HepG2 (cell line): ENCODE results near the gene CD7. TPM values are rescaled to one million over a fixed set of nuclear protein-coding genes. Genes with fewer than 3 reads are reported as not detected.

Source experiments
- FOSL2 ChIP-seq: sonication (generic); formaldehyde crosslinking; IDR thresholded peaks from 2 replicates; pipeline ENCODE4 v1.4.0; 2020; ENCODE audit warnings: missing genetic modification reagents
- GATAD1 ChIP-seq: IDR thresholded peaks from 2 replicates; pipeline ENCODE4 v1.6.1; 2016; ENCODE audit warnings: missing genetic modification reagents, missing compliant biosample characterization
- HES4 ChIP-seq: sonication (generic); formaldehyde crosslinking; IDR thresholded peaks from 2 replicates; pipeline ENCODE4 v1.9.0; 2021; ENCODE audit warnings: mild to moderate bottlenecking, missing genetic modification reagents, borderline replicate concordance
- JUND ChIP-seq: sonication (generic); formaldehyde crosslinking; IDR thresholded peaks from 2 replicates; pipeline ENCODE4 v1.8.0; 2022; ENCODE audit warnings: mild to moderate bottlenecking, missing genetic modification reagents
- KDM4B ChIP-seq: sonication (generic); formaldehyde crosslinking; IDR thresholded peaks from 2 replicates; pipeline ENCODE4 v1.4.0; 2020; ENCODE audit warnings: missing genetic modification reagents
- MED8 ChIP-seq: sonication (generic); formaldehyde crosslinking; IDR thresholded peaks from 2 replicates; pipeline ENCODE4 v1.8.1; 2023; ENCODE audit warnings: mild to moderate bottlenecking, missing genetic modification reagents; ENCODE audit not compliant: insufficient replicate concordance
- NR1H2 ChIP-seq: sonication (generic); formaldehyde crosslinking; IDR thresholded peaks from 2 replicates; pipeline ENCODE4 v1.8.1; 2022; ENCODE audit warnings: low read depth, missing genetic modification reagents, borderline replicate concordance
- ONECUT2 ChIP-seq: sonication (generic); formaldehyde crosslinking; IDR thresholded peaks from 2 replicates; pipeline ENCODE4 v1.4.0; 2020; ENCODE audit warnings: missing genetic modification reagents
- PITX1 ChIP-seq: sonication (generic); formaldehyde crosslinking; IDR thresholded peaks from 2 replicates; pipeline ENCODE4 v1.5.1; 2020; ENCODE audit warnings: mild to moderate bottlenecking, missing genetic modification reagents
- RFXAP ChIP-seq: sonication (generic); formaldehyde crosslinking; IDR thresholded peaks from 2 replicates; pipeline ENCODE4 v1.4.0; 2020; ENCODE audit warnings: missing genetic modification reagents, borderline replicate concordance
- XRCC5 ChIP-seq: fragments of 200-400 bp; formaldehyde crosslinking; optimal IDR thresholded peaks from 2 replicates; pipeline ENCODE3; 2017; ENCODE audit warnings: mild to moderate bottlenecking, low read length
- ZMYM3 ChIP-seq: sonication (generic); formaldehyde crosslinking; IDR thresholded peaks from 2 replicates; pipeline ENCODE4 v1.5.1; 2020; ENCODE audit warnings: mild to moderate bottlenecking, missing genetic modification reagents
- ZSCAN25 ChIP-seq: sonication (generic); formaldehyde crosslinking; IDR thresholded peaks from 2 replicates; pipeline ENCODE4 v1.8.0; 2022; ENCODE audit warnings: mild to moderate bottlenecking, missing genetic modification reagents
- polyA plus RNA-seq, 8 experiments: library from polyadenylated mRNA; depleted of rRNA in 3 of 8; stranded (reverse) in 7 of 8; unstranded in 1 of 8; fragments of >200 nt; fragmentation: Illumina TruSeq in 4 of 8; extraction: Trizol in 4 of 8; gene quantifications; 2 replicates each; pipeline versions ENCODE4 v1.2.1 to v1.2.3, GENCODE V29; 2011 to 2016; ENCODE audit warnings: low read depth in 4 of 8, missing spikeins in 1 of 8, mixed read lengths in 1 of 8; ENCODE audit not compliant: insufficient read depth in 1 of 8
- total RNA-seq, 5 experiments: library from RNA; depleted of rRNA; stranded (reverse); fragments of >200 nt; fragmentation: Illumina TruSeq; extraction: Trizol; gene quantifications; 2 replicates each; pipeline ENCODE4 v1.2.3, GENCODE V29; 2016; ENCODE audit warnings: low read depth in 1 of 5
- TF ChIP-seq, protein P1 (sequence below): sonication (generic); formaldehyde crosslinking; IDR thresholded peaks from 2 replicates; pipeline ENCODE4 v1.5.1; 2020; ENCODE audit warnings: mild to moderate bottlenecking, missing genetic modification reagents, moderate library complexity
- TF ChIP-seq, protein P2 (sequence below): sonication (generic); formaldehyde crosslinking; IDR thresholded peaks from 2 replicates; pipeline ENCODE4 v1.9.0; 2022; ENCODE audit warnings: low read depth, missing genetic modification reagents
- TF ChIP-seq, protein P3 (sequence below): sonication (generic); formaldehyde crosslinking; IDR thresholded peaks from 2 replicates; pipeline ENCODE4 v1.4.0; 2020; ENCODE audit warnings: mild to moderate bottlenecking, missing genetic modification reagents
- TF ChIP-seq, protein P4 (sequence below): sonication (generic); formaldehyde crosslinking; IDR thresholded peaks from 2 replicates; pipeline ENCODE4 v1.4.0; 2020; ENCODE audit warnings: missing genetic modification reagents

The CD7 gene
- total and polyA plus RNA-seq, 2 of the 13 experiments (the other 11 are each of a cell fraction or from before 2014, with no cell fraction given), result 67.6 to 76.4 TPM

DNA sequence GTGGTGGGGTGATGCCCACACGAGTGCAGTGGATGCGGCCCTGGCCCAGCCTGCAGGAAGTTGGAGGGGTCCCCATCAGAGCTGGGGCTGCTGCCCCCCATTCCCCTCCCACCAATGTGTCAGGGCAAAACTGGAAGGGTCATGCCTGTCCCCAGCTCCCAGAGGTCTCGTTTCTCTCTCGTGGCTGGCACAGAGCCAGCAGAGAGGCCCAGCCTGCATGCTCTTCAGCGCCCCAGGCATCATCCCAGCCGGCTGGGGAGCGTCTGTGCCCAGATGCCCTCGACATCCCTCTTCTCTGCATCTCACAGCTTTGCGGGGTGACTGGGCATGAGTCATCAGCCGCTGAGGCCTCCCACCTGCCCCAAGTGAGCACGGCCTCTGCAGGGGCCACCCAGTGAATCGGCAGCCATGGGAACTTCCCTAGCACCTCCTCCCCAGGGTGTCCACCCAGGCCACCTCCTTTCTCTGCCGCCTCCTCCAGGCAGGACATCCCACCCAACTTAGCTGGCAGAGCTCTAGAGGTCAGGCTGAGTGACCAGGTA lies 34.1 kb downstream of the CD7 start (continued):
- TF ChIP-seq NR1H2 (CRISPR knock-in tag), result no peak
- peak; percentile 43; the same call in 1 of the 2 replicates for TF ChIP-seq ZSCAN25
- 0 out of 2 replicates have a peak, but pooled peaks have one; percentile 26 for TF ChIP-seq PITX1 (CRISPR knock-in tag)
- no peak for TF ChIP-seq GATAD1 (CRISPR knock-in tag)
- TF ChIP-seq, protein P1, sequence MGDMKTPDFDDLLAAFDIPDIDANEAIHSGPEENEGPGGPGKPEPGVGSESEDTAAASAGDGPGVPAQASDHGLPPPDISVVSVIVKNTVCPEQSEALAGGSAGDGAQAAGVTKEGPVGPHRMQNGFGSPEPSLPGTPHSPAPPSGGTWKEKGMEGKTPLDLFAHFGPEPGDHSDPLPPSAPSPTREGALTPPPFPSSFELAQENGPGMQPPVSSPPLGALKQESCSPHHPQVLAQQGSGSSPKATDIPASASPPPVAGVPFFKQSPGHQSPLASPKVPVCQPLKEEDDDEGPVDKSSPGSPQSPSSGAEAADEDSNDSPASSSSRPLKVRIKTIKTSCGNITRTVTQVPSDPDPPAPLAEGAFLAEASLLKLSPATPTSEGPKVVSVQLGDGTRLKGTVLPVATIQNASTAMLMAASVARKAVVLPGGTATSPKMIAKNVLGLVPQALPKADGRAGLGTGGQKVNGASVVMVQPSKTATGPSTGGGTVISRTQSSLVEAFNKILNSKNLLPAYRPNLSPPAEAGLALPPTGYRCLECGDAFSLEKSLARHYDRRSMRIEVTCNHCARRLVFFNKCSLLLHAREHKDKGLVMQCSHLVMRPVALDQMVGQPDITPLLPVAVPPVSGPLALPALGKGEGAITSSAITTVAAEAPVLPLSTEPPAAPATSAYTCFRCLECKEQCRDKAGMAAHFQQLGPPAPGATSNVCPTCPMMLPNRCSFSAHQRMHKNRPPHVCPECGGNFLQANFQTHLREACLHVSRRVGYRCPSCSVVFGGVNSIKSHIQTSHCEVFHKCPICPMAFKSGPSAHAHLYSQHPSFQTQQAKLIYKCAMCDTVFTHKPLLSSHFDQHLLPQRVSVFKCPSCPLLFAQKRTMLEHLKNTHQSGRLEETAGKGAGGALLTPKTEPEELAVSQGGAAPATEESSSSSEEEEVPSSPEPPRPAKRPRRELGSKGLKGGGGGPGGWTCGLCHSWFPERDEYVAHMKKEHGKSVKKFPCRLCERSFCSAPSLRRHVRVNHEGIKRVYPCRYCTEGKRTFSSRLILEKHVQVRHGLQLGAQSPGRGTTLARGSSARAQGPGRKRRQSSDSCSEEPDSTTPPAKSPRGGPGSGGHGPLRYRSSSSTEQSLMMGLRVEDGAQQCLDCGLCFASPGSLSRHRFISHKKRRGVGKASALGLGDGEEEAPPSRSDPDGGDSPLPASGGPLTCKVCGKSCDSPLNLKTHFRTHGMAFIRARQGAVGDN (CRISPR knock-in tag), result peak; percentile 64
- no peak for TF ChIP-seq KDM4B (CRISPR knock-in tag)
- TF ChIP-seq MED8 (CRISPR knock-in tag), result peak; percentile 38
- TF ChIP-seq FOSL2 (CRISPR knock-in tag), result peak; percentile 83
- TF ChIP-seq RFXAP, result no peak
- no peak for TF ChIP-seq ONECUT2 (CRISPR knock-in tag)
- TF ChIP-seq ZMYM3 (CRISPR knock-in tag), result 0 out of 2 replicates have a peak, but pooled peaks have one; percentile 10
- TF ChIP-seq, protein P2, sequence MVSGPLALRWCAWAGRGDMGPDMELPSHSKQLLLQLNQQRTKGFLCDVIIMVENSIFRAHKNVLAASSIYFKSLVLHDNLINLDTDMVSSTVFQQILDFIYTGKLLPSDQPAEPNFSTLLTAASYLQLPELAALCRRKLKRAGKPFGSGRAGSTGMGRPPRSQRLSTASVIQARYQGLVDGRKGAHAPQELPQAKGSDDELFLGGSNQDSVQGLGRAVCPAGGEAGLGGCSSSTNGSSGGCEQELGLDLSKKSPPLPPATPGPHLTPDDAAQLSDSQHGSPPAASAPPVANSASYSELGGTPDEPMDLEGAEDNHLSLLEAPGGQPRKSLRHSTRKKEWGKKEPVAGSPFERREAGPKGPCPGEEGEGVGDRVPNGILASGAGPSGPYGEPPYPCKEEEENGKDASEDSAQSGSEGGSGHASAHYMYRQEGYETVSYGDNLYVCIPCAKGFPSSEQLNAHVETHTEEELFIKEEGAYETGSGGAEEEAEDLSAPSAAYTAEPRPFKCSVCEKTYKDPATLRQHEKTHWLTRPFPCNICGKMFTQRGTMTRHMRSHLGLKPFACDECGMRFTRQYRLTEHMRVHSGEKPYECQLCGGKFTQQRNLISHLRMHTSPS (CRISPR knock-in tag), result peak; percentile 51; the same call in 1 of the 2 replicates
- TF ChIP-seq XRCC5, result peak; percentile 43
- TF ChIP-seq, protein P3, sequence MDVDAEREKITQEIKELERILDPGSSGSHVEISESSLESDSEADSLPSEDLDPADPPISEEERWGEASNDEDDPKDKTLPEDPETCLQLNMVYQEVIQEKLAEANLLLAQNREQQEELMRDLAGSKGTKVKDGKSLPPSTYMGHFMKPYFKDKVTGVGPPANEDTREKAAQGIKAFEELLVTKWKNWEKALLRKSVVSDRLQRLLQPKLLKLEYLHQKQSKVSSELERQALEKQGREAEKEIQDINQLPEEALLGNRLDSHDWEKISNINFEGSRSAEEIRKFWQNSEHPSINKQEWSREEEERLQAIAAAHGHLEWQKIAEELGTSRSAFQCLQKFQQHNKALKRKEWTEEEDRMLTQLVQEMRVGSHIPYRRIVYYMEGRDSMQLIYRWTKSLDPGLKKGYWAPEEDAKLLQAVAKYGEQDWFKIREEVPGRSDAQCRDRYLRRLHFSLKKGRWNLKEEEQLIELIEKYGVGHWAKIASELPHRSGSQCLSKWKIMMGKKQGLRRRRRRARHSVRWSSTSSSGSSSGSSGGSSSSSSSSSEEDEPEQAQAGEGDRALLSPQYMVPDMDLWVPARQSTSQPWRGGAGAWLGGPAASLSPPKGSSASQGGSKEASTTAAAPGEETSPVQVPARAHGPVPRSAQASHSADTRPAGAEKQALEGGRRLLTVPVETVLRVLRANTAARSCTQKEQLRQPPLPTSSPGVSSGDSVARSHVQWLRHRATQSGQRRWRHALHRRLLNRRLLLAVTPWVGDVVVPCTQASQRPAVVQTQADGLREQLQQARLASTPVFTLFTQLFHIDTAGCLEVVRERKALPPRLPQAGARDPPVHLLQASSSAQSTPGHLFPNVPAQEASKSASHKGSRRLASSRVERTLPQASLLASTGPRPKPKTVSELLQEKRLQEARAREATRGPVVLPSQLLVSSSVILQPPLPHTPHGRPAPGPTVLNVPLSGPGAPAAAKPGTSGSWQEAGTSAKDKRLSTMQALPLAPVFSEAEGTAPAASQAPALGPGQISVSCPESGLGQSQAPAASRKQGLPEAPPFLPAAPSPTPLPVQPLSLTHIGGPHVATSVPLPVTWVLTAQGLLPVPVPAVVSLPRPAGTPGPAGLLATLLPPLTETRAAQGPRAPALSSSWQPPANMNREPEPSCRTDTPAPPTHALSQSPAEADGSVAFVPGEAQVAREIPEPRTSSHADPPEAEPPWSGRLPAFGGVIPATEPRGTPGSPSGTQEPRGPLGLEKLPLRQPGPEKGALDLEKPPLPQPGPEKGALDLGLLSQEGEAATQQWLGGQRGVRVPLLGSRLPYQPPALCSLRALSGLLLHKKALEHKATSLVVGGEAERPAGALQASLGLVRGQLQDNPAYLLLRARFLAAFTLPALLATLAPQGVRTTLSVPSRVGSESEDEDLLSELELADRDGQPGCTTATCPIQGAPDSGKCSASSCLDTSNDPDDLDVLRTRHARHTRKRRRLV, result no peak
- peak; percentile 17; the same call in 1 of the 2 replicates for TF ChIP-seq HES4 (CRISPR knock-in tag)
- TF ChIP-seq, protein P4, sequence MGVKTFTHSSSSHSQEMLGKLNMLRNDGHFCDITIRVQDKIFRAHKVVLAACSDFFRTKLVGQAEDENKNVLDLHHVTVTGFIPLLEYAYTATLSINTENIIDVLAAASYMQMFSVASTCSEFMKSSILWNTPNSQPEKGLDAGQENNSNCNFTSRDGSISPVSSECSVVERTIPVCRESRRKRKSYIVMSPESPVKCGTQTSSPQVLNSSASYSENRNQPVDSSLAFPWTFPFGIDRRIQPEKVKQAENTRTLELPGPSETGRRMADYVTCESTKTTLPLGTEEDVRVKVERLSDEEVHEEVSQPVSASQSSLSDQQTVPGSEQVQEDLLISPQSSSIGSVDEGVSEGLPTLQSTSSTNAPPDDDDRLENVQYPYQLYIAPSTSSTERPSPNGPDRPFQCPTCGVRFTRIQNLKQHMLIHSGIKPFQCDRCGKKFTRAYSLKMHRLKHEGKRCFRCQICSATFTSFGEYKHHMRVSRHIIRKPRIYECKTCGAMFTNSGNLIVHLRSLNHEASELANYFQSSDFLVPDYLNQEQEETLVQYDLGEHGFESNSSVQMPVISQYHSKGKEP, result no peak
- TF ChIP-seq JUND (CRISPR knock-in tag), result 0 out of 2 replicates have a peak, but pooled peaks have one; percentile 9
